ENCODE results near the gene VASH1. TPM values are rescaled to one million over a fixed set of nuclear protein-coding genes. Genes with fewer than 3 reads are reported as not detected.
A peak's percentile ranks its signal among the peaks of the same experiment; 100 is the strongest.
"Not testable (repeated sequence)": the region's sequence is repeated elsewhere in the genome, so short reads cannot be mapped to it uniquely, and the experiment has no call there.

VASH1 gene
- total RNA-seq, 6 experiments from 2014 or later = 2.0 to 12.3 (median 4.6) TPM

- intact Hi-C loops (cut with DNase I) = loop anchor here in 1 of 2 donors (10.0 kb wide), 1 partner anchor 65 kb away; no protein-coding TSS in a partner anchor
- no peak for TF ChIP-seq CTCF (IDR thresholded peaks at IDR 0.05)
- no peak for TF ChIP-seq POLR2A (IDR thresholded peaks at IDR 0.05)
- no peak for DNase-seq
- whole genome bisulfite sequencing (ENCODE audit: insufficient coverage, low coverage, low lambda C conversion rate, missing lambda C conversion rate) = 93% methylated on average over 3 of the region's 9 CpGs
- Histone ChIP-seq H3K36me3 (no peaks in the 10 kb centered on the region), H3K4me3 (no peak overlapping the region), H3K9me3 (no peaks in the 10 kb centered on the region), H3K27ac (peak overlapping the region; percentile 12 to 31 (median 28)), H3K27me3 (no peaks in the 10 kb centered on the region), H3K4me1 (peaks cover 0 to 16% (median 0%) of the 10 kb centered on the region in 4 donors)
- no peak for ATAC-seq
Measured at GRCh38 chr14:76719666-76720065, 41.6 kb upstream of the VASH1 start.

DNA sequence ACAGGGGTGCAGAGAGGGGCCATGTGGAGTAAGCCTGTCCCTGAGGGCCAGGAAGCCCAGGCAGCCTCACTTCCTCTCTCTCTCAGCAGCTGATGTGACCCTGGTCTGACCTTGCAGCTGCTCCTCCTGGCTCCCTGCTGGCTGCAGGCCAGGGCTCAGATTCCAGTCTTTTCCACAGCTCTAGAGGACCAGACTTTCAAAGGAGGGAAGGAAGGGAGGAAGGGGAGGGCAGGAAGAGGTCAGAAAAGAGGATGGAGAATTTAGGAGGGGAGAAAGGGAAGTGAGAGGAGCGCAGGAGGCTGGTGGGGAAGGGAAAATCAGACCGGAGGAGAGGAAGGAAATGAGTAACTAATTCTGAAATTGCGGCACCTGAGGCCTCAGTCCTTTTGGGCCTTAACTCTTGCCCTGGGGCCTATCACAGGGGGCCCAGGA lies 40.9 kb upstream of the VASH1 start:
- Histone ChIP-seq H3K4me3 (no peak overlapping the region), H3K36me3 (no peaks in the 10 kb centered on the region), H3K9me3 (no peaks in the 10 kb centered on the region), H3K4me1 (peaks cover 0 to 16% (median 0%) of the 10 kb centered on the region in 4 donors), H3K27ac (peak overlapping the region in 2 of 3 donors; percentile 12 to 38), H3K27me3 (no peaks in the 10 kb centered on the region)
- peak; percentile 75 to 87 (median 82) for ATAC-seq
- TF ChIP-seq POLR2A (IDR thresholded peaks at IDR 0.05) (no peak), CTCF (IDR thresholded peaks at IDR 0.05) (no peak)
- intact Hi-C loops (cut with DNase I) = no loop called here
- peak; percentile 78 to 83 (median 82) for DNase-seq
- 40% methylated on average over 3 of the region's 3 CpGs for WGBS (ENCODE audit: insufficient coverage, low coverage, low lambda C conversion rate, missing lambda C conversion rate)

DNA sequence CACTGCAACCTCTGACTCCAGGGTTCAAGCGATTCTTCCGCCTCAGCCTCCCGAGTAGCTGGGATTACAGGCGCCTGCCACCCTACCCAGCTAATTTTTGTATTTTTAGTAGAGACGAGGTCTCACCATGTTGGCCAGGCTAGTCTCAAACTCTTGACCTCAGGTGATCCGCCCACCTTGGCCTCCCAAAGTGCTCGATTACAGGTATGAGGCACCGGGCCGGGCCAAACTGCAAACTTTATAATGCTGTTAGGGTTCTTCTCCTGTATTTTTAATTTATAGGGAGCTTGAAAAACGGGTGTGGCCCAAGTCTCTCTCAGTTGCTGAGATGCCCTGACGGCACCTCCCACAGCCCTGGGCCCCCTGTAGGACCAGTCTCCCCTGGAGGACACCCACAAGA lies 39.8 kb upstream of the VASH1 start:
- intact Hi-C loops (cut with DNase I); H3K27me3 ChIP-seq; DNase-seq; ATAC-seq; H3K27ac ChIP-seq; H3K9me3 ChIP-seq; H3K36me3 ChIP-seq; H3K4me3 ChIP-seq: not testable (repeated sequence)
- H3K4me1 ChIP-seq = peaks cover 0 to 12% (median 0%) of the 10 kb centered on the region in 4 donors
- WGBS (ENCODE audit: insufficient coverage, low coverage, low lambda C conversion rate, missing lambda C conversion rate) = 85% methylated on average over 11 of the region's 11 CpGs

DNA sequence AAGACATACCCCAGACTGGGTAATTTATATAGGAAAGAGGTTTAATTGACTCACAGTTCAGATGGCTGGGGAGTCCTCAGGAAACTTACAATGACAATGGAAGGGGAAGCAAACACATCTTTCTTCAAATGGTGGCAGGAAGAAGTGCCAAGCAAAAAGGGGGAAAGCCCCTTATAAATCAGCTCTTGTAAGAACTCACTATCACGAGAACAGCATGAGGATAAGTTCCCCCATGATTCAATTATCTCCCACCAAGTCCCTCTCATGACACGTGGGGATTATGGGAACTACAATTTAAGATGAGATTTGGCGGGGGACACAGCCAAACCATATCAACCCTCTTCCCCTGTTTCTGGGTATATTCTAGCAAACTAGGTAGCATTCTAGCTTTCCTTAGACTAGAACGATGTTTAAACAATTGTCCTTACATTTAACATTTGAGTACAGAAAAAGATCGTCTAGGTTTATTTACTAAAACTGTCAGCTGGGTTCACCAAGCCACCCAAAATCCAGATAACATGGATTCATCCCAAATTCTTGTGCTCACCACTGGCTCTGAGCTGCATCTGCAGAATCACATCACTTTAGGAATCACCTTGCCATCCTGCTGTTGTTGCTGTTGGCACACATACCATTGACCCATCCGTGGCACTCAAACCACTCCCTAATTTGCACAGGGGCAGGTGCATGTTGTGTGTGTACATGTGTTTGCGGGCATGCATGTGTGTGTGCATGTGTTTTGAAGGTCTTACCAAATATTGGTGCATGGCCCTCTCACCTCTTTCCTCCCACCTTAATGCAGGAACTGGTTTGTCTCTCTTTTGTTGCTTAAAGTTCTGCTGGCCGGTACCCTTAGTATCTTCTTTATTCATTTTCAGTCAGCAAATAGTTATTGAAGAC lies 36.4 kb upstream of the VASH1 start:
- 47% methylated on average over 6 of the region's 8 CpGs for WGBS (ENCODE audit: insufficient coverage, low coverage, low lambda C conversion rate, missing lambda C conversion rate)
- no peak overlapping the region for H3K27ac ChIP-seq
- H3K36me3 ChIP-seq = no peaks in the 10 kb centered on the region
- no peak overlapping the region for H3K4me3 ChIP-seq
- no peak for DNase-seq
- H3K9me3 ChIP-seq = no peaks in the 10 kb centered on the region
- intact Hi-C loops (cut with DNase I) = no loop called here
- TF ChIP-seq POLR2A (IDR thresholded peaks at IDR 0.05) = no peak
- TF ChIP-seq CTCF (IDR thresholded peaks at IDR 0.05) = no peak
- no peaks in the 10 kb centered on the region for H3K27me3 ChIP-seq
- H3K4me1 ChIP-seq = peaks cover 0 to 9% (median 0%) of the 10 kb centered on the region in 4 donors
- ATAC-seq = no peak

DNA sequence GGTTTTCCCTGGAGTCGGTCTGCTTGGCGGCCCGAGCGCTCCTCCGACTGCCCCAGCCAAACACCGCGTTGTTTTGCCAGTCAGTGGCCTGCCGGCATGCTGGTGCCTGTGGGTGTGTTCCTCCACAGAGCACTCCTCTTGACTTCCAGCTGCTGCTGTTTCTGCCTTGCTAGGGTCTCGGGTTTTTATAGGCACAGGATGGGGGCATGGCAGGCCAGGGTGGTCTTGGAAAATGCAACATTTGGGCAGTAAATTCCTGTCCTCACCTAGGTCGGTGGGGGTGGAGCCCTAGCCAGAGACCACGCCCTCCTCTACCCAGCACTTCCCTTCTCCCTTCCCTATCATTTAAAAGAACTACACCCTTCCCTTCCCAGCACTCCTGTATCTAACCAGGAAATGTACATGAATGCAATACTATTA lies 34.7 kb upstream of the VASH1 start:
- intact Hi-C loops (cut with DNase I) = no loop called here
- Histone ChIP-seq H3K27me3 (no peaks in the 10 kb centered on the region), H3K9me3 (no peaks in the 10 kb centered on the region), H3K36me3 (no peaks in the 10 kb centered on the region), H3K4me3 (no peak overlapping the region), H3K27ac (no peak overlapping the region), H3K4me1 (no peaks in the 10 kb centered on the region)
- WGBS (ENCODE audit: insufficient coverage, low coverage, low lambda C conversion rate, missing lambda C conversion rate) = 59% methylated on average over 7 of the region's 11 CpGs
- peak; percentile 20 to 61 (median 36) for ATAC-seq
- TF ChIP-seq POLR2A (IDR thresholded peaks at IDR 0.05) = no peak
- DNase-seq = no peak
